ENCODE measurements around the gene TBL2.

DNA sequence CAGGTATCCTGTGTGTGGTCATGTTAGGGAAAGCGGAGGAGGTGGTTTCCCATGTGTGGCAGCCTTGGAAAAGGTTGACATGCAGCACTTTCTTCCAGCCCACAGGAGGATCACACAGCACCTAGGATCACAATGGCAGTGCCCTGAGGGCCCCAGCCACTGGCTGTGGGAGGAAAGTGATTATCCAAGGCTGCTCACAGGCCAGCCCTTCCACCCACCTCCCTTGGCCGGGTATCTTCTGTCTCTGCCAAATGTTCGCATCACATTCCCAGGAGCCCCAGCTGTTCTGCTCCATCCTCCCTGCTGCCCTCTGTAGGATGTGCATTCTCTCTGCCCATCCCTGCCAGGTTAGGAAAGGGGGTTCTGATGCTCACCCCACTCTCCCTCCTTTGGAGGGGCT, 48.4 kb upstream of the TBL2 start:
- TF ChIP-seq, protein P1, sequence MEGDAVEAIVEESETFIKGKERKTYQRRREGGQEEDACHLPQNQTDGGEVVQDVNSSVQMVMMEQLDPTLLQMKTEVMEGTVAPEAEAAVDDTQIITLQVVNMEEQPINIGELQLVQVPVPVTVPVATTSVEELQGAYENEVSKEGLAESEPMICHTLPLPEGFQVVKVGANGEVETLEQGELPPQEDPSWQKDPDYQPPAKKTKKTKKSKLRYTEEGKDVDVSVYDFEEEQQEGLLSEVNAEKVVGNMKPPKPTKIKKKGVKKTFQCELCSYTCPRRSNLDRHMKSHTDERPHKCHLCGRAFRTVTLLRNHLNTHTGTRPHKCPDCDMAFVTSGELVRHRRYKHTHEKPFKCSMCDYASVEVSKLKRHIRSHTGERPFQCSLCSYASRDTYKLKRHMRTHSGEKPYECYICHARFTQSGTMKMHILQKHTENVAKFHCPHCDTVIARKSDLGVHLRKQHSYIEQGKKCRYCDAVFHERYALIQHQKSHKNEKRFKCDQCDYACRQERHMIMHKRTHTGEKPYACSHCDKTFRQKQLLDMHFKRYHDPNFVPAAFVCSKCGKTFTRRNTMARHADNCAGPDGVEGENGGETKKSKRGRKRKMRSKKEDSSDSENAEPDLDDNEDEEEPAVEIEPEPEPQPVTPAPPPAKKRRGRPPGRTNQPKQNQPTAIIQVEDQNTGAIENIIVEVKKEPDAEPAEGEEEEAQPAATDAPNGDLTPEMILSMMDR (IDR thresholded peaks at IDR 0.05), result no peak
- TF ChIP-seq POLR2AphosphoS5 (IDR thresholded peaks at IDR 0.05; ENCODE audit: low read depth, low read length), result no peak
